ENCODE data around the gene DRG2.

DRG2 gene

DNA sequence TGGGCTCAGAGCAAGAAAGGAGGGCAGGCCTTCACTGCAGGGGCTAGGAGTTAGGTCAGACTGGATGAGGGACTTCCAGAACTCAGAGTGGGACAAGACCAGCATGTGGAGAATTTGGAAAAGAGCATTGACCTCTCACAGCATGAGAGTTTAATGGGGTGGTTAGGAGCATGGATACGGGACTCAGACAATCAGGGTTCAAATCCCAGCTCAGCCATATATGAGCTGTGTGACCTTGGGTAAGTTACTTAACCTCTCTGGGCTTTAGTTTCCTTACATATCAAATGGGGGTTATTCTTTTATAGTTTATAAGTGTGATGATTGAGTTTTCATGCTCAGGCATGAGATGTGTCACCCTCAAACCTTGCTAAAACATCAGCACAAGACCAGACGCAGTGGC lies 58.5 kb downstream of the DRG2 start:
- Histone ChIP-seq H3K36me3 (ENCODE audit: insufficient read depth, low read length) (no peaks in the 10 kb centered on the region), H3K4me3 (ENCODE audit: low read depth, low read length, poor library complexity, severe bottlenecking) (no peak overlapping the region), H3K79me2 (ENCODE audit: insufficient read depth, low read length) (no peaks in the 10 kb centered on the region), H4K20me1 (ENCODE audit: insufficient read depth, low read length) (no peaks in the 10 kb centered on the region), H3K9ac (ENCODE audit: low read length) (no peak overlapping the region), H3K9me2 (ENCODE audit: low read depth, low read length) (no peaks in the 10 kb centered on the region), H3K4me1 (ENCODE audit: insufficient read depth, low read length, severe bottlenecking) (no peaks in the 10 kb centered on the region), H3K4me2 (ENCODE audit: low read length) (no peak overlapping the region), H3K27me3 (ENCODE audit: insufficient read depth, low read length) (peaks cover 4% of the 10 kb centered on the region; the same call in 1 of the 2 replicates), H3K9me3 (ENCODE audit: low read length) (no peaks in the 10 kb centered on the region), H3F3A (ENCODE audit: insufficient read depth, low read length) (no peaks in the 10 kb centered on the region), H3K27ac (ENCODE audit: low read depth, low read length, poor library complexity, severe bottlenecking) (no peak overlapping the region), H2AFZ (ENCODE audit: low read length) (no peak overlapping the region)
- TF ChIP-seq, protein P1, sequence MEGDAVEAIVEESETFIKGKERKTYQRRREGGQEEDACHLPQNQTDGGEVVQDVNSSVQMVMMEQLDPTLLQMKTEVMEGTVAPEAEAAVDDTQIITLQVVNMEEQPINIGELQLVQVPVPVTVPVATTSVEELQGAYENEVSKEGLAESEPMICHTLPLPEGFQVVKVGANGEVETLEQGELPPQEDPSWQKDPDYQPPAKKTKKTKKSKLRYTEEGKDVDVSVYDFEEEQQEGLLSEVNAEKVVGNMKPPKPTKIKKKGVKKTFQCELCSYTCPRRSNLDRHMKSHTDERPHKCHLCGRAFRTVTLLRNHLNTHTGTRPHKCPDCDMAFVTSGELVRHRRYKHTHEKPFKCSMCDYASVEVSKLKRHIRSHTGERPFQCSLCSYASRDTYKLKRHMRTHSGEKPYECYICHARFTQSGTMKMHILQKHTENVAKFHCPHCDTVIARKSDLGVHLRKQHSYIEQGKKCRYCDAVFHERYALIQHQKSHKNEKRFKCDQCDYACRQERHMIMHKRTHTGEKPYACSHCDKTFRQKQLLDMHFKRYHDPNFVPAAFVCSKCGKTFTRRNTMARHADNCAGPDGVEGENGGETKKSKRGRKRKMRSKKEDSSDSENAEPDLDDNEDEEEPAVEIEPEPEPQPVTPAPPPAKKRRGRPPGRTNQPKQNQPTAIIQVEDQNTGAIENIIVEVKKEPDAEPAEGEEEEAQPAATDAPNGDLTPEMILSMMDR (IDR thresholded peaks at IDR 0.05; ENCODE audit: low read length): no peak
- no peak for TF ChIP-seq EZH2 (IDR thresholded peaks at IDR 0.05; ENCODE audit: borderline replicate concordance, low read length)

DNA sequence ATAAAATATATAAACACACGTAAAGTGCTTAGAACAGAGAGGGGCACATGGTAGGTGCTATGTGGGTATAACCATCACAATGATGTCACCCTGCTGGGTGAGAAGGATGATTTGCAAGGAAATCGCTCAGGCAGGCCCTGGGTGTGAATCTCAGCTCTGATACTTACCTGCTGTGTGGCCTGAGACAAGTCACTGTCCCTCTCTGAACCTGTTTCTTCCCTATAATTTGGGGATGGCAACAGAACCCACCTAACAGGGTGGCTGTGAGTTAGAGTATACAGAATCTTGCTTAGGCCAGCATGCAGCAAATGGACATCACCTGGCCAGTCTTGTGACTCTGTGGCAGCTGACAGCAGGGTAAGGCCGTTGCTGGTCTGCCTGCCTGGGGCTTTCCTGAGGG lies 59.2 kb downstream of the DRG2 start:
- Histone ChIP-seq H3K9me3 (ENCODE audit: low read length) (no peaks in the 10 kb centered on the region), H3K4me1 (ENCODE audit: insufficient read depth, low read length, severe bottlenecking) (no peaks in the 10 kb centered on the region), H3K79me2 (ENCODE audit: insufficient read depth, low read length) (no peaks in the 10 kb centered on the region), H3K4me3 (ENCODE audit: low read depth, low read length, poor library complexity, severe bottlenecking) (no peak overlapping the region), H3K36me3 (ENCODE audit: insufficient read depth, low read length) (no peaks in the 10 kb centered on the region), H3K9ac (ENCODE audit: low read length) (no peak overlapping the region), H3K27me3 (ENCODE audit: insufficient read depth, low read length) (peaks cover 4% of the 10 kb centered on the region; the same call in 1 of the 2 replicates), H4K20me1 (ENCODE audit: insufficient read depth, low read length) (no peaks in the 10 kb centered on the region), H3K4me2 (ENCODE audit: low read length) (no peak overlapping the region), H3F3A (ENCODE audit: insufficient read depth, low read length) (no peaks in the 10 kb centered on the region), H2AFZ (ENCODE audit: low read length) (no peak overlapping the region), H3K27ac (ENCODE audit: low read depth, low read length, poor library complexity, severe bottlenecking) (no peak overlapping the region), H3K9me2 (ENCODE audit: low read depth, low read length) (no peaks in the 10 kb centered on the region)
- TF ChIP-seq, protein P1 (IDR thresholded peaks at IDR 0.05; ENCODE audit: low read length): no peak
- no peak for TF ChIP-seq EZH2 (IDR thresholded peaks at IDR 0.05; ENCODE audit: borderline replicate concordance, low read length)

DNA sequence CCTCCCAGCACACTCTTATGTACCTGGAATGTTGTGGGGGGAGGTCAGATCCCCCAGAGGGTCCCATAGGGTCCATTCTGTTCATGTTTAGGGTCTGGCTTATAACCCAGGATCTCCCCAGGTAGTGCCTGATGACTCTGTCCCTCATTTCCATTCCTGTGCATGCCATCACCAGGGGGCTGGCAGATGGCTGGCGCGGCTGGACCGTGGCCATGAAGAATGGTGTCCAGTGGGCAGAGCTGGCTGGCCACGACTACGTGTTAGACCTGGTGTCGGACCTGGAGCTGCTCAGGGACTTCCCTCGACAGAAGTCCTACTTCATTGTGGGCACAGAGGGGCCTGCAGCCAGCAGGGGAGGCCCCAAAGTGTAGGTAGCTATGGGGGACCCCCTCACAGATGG lies 60.8 kb downstream of the DRG2 start:
- Histone ChIP-seq H3K9ac (ENCODE audit: low read length) (no peak overlapping the region), H3K36me3 (ENCODE audit: insufficient read depth, low read length) (no peaks in the 10 kb centered on the region), H3K4me1 (ENCODE audit: insufficient read depth, low read length, severe bottlenecking) (peaks cover 8% of the 10 kb centered on the region), H3K9me3 (ENCODE audit: low read length) (no peaks in the 10 kb centered on the region), H3K27me3 (ENCODE audit: insufficient read depth, low read length) (peaks cover 4% of the 10 kb centered on the region; the same call in 1 of the 2 replicates), H3K79me2 (ENCODE audit: insufficient read depth, low read length) (no peaks in the 10 kb centered on the region), H2AFZ (ENCODE audit: low read length) (no peak overlapping the region), H3K9me2 (ENCODE audit: low read depth, low read length) (no peaks in the 10 kb centered on the region), H4K20me1 (ENCODE audit: insufficient read depth, low read length) (no peaks in the 10 kb centered on the region), H3F3A (ENCODE audit: insufficient read depth, low read length) (no peaks in the 10 kb centered on the region), H3K4me2 (ENCODE audit: low read length) (no peak overlapping the region), H3K27ac (ENCODE audit: low read depth, low read length, poor library complexity, severe bottlenecking) (no peak overlapping the region), H3K4me3 (ENCODE audit: low read depth, low read length, poor library complexity, severe bottlenecking) (no peak overlapping the region)
- TF ChIP-seq, protein P1 (IDR thresholded peaks at IDR 0.05; ENCODE audit: low read length): no peak
- no peak for TF ChIP-seq EZH2 (IDR thresholded peaks at IDR 0.05; ENCODE audit: borderline replicate concordance, low read length)
